HCT116 (cell line): ENCODE measurements around the gene TTLL9.

Experiments used
- ATF3 ChIP-seq: IDR thresholded peaks from 2 replicates; pipeline ENCODE4 v1.6.1; 2012
- CEBPB ChIP-seq: IDR thresholded peaks from 2 replicates; pipeline ENCODE4 v1.6.1; 2012; ENCODE audit warnings: low read depth
- CTCF ChIP-seq, 3 experiments: fragments of 200-600 bp in 1 of 3; sonication (generic) in 1 of 3; IDR thresholded peaks in 2 of 3; conservative IDR thresholded peaks in 1 of 3; 2 replicates each; pipeline ENCODE4 v1.5.1; 2012 to 2017; ENCODE audit warnings: low read depth in 2 of 3, low read length in 2 of 3, antibody characterized with exemption in 1 of 3, borderline replicate concordance in 1 of 3, control low read depth in 1 of 3, mild to moderate bottlenecking in 1 of 3, mixed read lengths in 1 of 3, mixed run types in 1 of 3, moderate library complexity in 1 of 3; ENCODE audit not compliant: insufficient read depth in 1 of 3
- ELF1 ChIP-seq: IDR thresholded peaks from 2 replicates; pipeline ENCODE4 v1.6.1; 2012; ENCODE audit warnings: low read depth, borderline replicate concordance
- EZH2 ChIP-seq: fragments of 200-600 bp; sonication (generic); IDR thresholded peaks from 2 replicates; pipeline ENCODE4 v1.6.1; 2017; ENCODE audit warnings: antibody characterized with exemption, mixed run types
- EZH2phosphoT487 ChIP-seq: fragments of 200-600 bp; IDR thresholded peaks from 2 replicates; pipeline ENCODE4 v1.6.1; 2018; ENCODE audit warnings: antibody characterized with exemption, borderline replicate concordance
- MAX ChIP-seq: IDR thresholded peaks from 2 replicates; pipeline ENCODE4 v1.6.1; 2012
- POLR2A ChIP-seq: IDR thresholded peaks from 2 replicates; pipeline ENCODE4 v1.7.0; 2011; ENCODE audit warnings: borderline replicate concordance; ENCODE audit not compliant: insufficient read depth, insufficient read length; ENCODE audit errors: extremely low read depth
- POLR2AphosphoS5 ChIP-seq: IDR thresholded peaks from 2 replicates; pipeline ENCODE4 v1.6.1; 2011; ENCODE audit warnings: mild to moderate bottlenecking, low read depth, low read length, moderate library complexity
- RAD21 ChIP-seq: IDR thresholded peaks from 2 replicates; pipeline ENCODE4 v1.6.1; 2012; ENCODE audit warnings: low read depth, mild to moderate bottlenecking
- SIN3A ChIP-seq: IDR thresholded peaks from 2 replicates; pipeline ENCODE4 v1.6.1; 2012; ENCODE audit warnings: low read depth
- SRF ChIP-seq: IDR thresholded peaks from 2 replicates; pipeline ENCODE4 v1.6.1; 2012; ENCODE audit warnings: low read depth
- TCF7L2 ChIP-seq: IDR thresholded peaks from 2 replicates; pipeline ENCODE4 v1.7.0; 2011; ENCODE audit warnings: borderline replicate concordance, inconsistent platforms; ENCODE audit not compliant: insufficient read depth, insufficient read length; ENCODE audit errors: extremely low read depth
- ZNF274 ChIP-seq: fragments of 200-500 bp; sonication (Bioruptor generic); IDR thresholded peaks from 2 replicates; pipeline ENCODE4 v1.6.1; 2014; ENCODE audit warnings: mild to moderate bottlenecking, low read depth, low read length, inconsistent platforms

- no peak for TF ChIP-seq CTCF (IDR thresholded peaks at IDR 0.05 in 2 of 3, conservative IDR thresholded peaks at IDR 0.05 in 1 of 3; ENCODE audit: borderline replicate concordance in 1 of 3, insufficient read depth in 1 of 3, low read depth in 2 of 3, low read length in 2 of 3)
- TF ChIP-seq ATF3, result no peak
- no peak for TF ChIP-seq POLR2AphosphoS5
- TF ChIP-seq POLR2A, result no peak
- TF ChIP-seq RAD21, result no peak
- TF ChIP-seq ELF1, result no peak
- no peak for TF ChIP-seq CEBPB
- no peak for TF ChIP-seq TCF7L2
- TF ChIP-seq SIN3A, result no peak
- TF ChIP-seq SRF, result no peak
- TF ChIP-seq MAX, result no peak
- no peak for TF ChIP-seq EZH2phosphoT487
- TF ChIP-seq EZH2, result no peak
- no peak for TF ChIP-seq ZNF274
Observed at GRCh38 chr20:31908016-31908415, 37.6 kb downstream of the TTLL9 start.
